ENCODE measurements around the gene CAPZA2.

CAPZA2 gene

GRCh38 chr7:116942504-116942903 lies 80.1 kb downstream of the CAPZA2 start:
- no peak overlapping the region for H2AFZ ChIP-seq (ENCODE audit: low read depth)
- H3K4me2 ChIP-seq, result no peak overlapping the region
- no peaks in the 10 kb centered on the region for H3K79me2 ChIP-seq (ENCODE audit: insufficient read depth, low read depth)
- no peak overlapping the region for H3K4me3 ChIP-seq (IDR thresholded peaks at IDR 0.05; ENCODE audit: insufficient read depth, low read depth, low read length)
- H3K27me3 ChIP-seq (ENCODE audit: insufficient read depth, low read depth), result no peaks in the 10 kb centered on the region
- H3K9ac ChIP-seq, result no peak overlapping the region
- H4K20me1 ChIP-seq (ENCODE audit: insufficient read depth), result no peaks in the 10 kb centered on the region
- no peak overlapping the region for H3K27ac ChIP-seq
- no peak for TF ChIP-seq CTCF (conservative IDR thresholded peaks at IDR 0.05; ENCODE audit: low read depth, low read length)
- no peaks in the 10 kb centered on the region for H3K4me1 ChIP-seq (ENCODE audit: low read depth, poor library complexity, severe bottlenecking)
- no peaks in the 10 kb centered on the region for H3K36me3 ChIP-seq (ENCODE audit: insufficient read depth)

GRCh38 chr7:116948934-116949333 lies 86.5 kb downstream of the CAPZA2 start:
- H3K4me1 ChIP-seq (ENCODE audit: low read depth, poor library complexity, severe bottlenecking), result peaks cover 14% of the 10 kb centered on the region
- no peaks in the 10 kb centered on the region for H3K79me2 ChIP-seq (ENCODE audit: insufficient read depth, low read depth)
- no peaks in the 10 kb centered on the region for H4K20me1 ChIP-seq (ENCODE audit: insufficient read depth)
- H3K9ac ChIP-seq, result no peak overlapping the region
- H3K27ac ChIP-seq, result no peak overlapping the region
- H3K27me3 ChIP-seq (ENCODE audit: insufficient read depth, low read depth), result no peaks in the 10 kb centered on the region
- no peak for TF ChIP-seq CTCF (conservative IDR thresholded peaks at IDR 0.05; ENCODE audit: low read depth, low read length)
- H3K36me3 ChIP-seq (ENCODE audit: insufficient read depth), result no peaks in the 10 kb centered on the region
- H3K4me3 ChIP-seq (IDR thresholded peaks at IDR 0.05; ENCODE audit: insufficient read depth, low read depth, low read length), result no peak overlapping the region
- H2AFZ ChIP-seq (ENCODE audit: low read depth), result no peak overlapping the region
- no peak overlapping the region for H3K4me2 ChIP-seq

- Histone ChIP-seq H3K27ac (no peak overlapping the region), H3K9ac (no peak overlapping the region), H3K36me3 (ENCODE audit: insufficient read depth) (no peaks in the 10 kb centered on the region), H3K79me2 (ENCODE audit: insufficient read depth, low read depth) (peaks cover under 1% of the 10 kb centered on the region; the same call in 1 of the 2 replicates), H3K4me2 (no peak overlapping the region), H3K4me3 (IDR thresholded peaks at IDR 0.05; ENCODE audit: insufficient read depth, low read depth, low read length) (no peak overlapping the region), H3K4me1 (ENCODE audit: low read depth, poor library complexity, severe bottlenecking) (peaks cover 22% of the 10 kb centered on the region), H2AFZ (ENCODE audit: low read depth) (no peak overlapping the region), H3K27me3 (ENCODE audit: insufficient read depth, low read depth) (no peaks in the 10 kb centered on the region), H4K20me1 (ENCODE audit: insufficient read depth) (no peaks in the 10 kb centered on the region)
- no peak for TF ChIP-seq CTCF (conservative IDR thresholded peaks at IDR 0.05; ENCODE audit: low read depth, low read length)
Observed at GRCh38 chr7:116949941-116950801, 87.8 kb downstream of the CAPZA2 start.

- H3K4me3 ChIP-seq (IDR thresholded peaks at IDR 0.05; ENCODE audit: insufficient read depth, low read depth, low read length), result no peak overlapping the region
- H3K27me3 ChIP-seq (ENCODE audit: insufficient read depth, low read depth), result no peaks in the 10 kb centered on the region
- H3K79me2 ChIP-seq (ENCODE audit: insufficient read depth, low read depth), result peaks cover 5% of the 10 kb centered on the region; the same call in 1 of the 2 replicates
- TF ChIP-seq CTCF (conservative IDR thresholded peaks at IDR 0.05; ENCODE audit: low read depth, low read length), result no peak
- H3K4me1 ChIP-seq (ENCODE audit: low read depth, poor library complexity, severe bottlenecking), result peaks cover 29% of the 10 kb centered on the region
- H4K20me1 ChIP-seq (ENCODE audit: insufficient read depth), result no peaks in the 10 kb centered on the region
- no peak overlapping the region for H3K4me2 ChIP-seq
- H2AFZ ChIP-seq (ENCODE audit: low read depth), result no peak overlapping the region
- H3K9ac ChIP-seq, result no peak overlapping the region
- H3K27ac ChIP-seq, result no peak overlapping the region
- H3K36me3 ChIP-seq (ENCODE audit: insufficient read depth), result no peaks in the 10 kb centered on the region
Observed at GRCh38 chr7:116950889-116951351, 88.5 kb downstream of the CAPZA2 start.
